Ascending aorta (tissue), 2 donors: ENCODE data around the gene NKRF. TPM values are rescaled to one million over a fixed set of nuclear protein-coding genes. Genes with fewer than 3 reads are reported as not detected.

ENCODE experiments used
- DNase-seq, 2 donors: peaks; one replicate each; pipeline ENCODE4 v3.0.0-alpha.2; 2019; ENCODE audit warnings: low spot score in 2 of 2
- H3K27ac ChIP-seq, 2 donors: fragments of 200-600 bp; sonication (generic); one replicate each; pipeline ENCODE4 v1.5.1; 2016 to 2017; ENCODE audit warnings: mild to moderate bottlenecking in 1 of 2
- H3K27me3 ChIP-seq: fragments of 200-600 bp; sonication (generic); one replicate; pipeline ENCODE4 v1.5.1; 2017
- H3K36me3 ChIP-seq, 2 donors: fragments of 200-600 bp; sonication (generic); one replicate each; pipeline ENCODE4 v1.5.1; 2016
- H3K4me1 ChIP-seq, 2 donors: fragments of 200-600 bp; sonication (generic); one replicate each; pipeline ENCODE4 v1.5.1; 2016 to 2017; ENCODE audit warnings: mild to moderate bottlenecking in 1 of 2
- H3K4me3 ChIP-seq, 2 donors: fragments of 200-600 bp; sonication (generic); one replicate each; pipeline ENCODE4 v1.5.1; 2016 to 2017; ENCODE audit warnings: mild to moderate bottlenecking in 1 of 2
- H3K9me3 ChIP-seq, 2 donors: fragments of 200-600 bp; sonication (generic); one replicate each; pipeline ENCODE4 v1.5.1; 2016
- CTCF ChIP-seq, 3 experiments: fragments of 200-600 bp in 2 of 3; fragments of 450-650 bp in 1 of 3; sonication (generic) in 2 of 3; IDR thresholded peaks; one replicate each; pipeline ENCODE4 v1.5.1; 2016 to 2019; ENCODE audit warnings: antibody characterized with exemption in 3 of 3, mild to moderate bottlenecking in 1 of 3, moderate library complexity in 1 of 3
- intact Hi-C: fragments of 100-400 bp; cut with DNase I; formaldehyde crosslinking; loops from one replicate; pipeline ENCODE4 v1.15.1; 2023
- total RNA-seq: library from RNA; depleted of rRNA; stranded (reverse); fragments of >200 nt; gene quantifications from one replicate; pipeline ENCODE4 v1.1.0, GENCODE V29; 2016

NKRF gene
- total RNA-seq, 1 donor from 2014 or later: 2.8 TPM

DNA sequence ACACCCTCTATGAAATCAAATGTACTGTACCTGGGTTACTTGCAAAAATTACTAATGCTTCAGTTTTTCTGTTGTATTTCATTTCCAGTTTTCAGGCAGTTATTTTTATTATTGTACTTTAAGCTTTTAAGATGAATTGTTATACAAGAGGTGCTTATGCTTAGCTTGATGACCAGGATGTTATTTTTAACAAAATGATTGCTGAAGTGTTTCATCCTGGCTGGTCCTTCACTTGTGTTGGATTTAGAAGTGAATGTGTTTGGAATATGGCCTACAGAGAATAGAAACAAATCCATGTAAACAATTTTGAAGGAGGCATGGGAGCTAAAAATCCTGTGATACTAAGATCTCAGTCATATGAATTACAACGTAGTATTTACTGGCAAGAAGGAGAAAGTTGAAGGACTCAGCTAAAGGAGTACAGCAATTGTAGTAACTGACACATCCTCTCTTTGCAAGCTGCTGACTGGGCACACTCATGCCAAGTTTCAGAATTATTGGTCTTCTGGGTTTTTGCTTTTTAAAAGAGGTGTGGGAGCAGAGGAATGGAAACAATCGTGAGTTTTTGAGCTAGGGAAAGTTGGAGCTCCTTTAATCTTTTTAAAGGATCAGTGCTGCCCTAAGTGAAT, 22.7 kb downstream of the NKRF start:
- Histone ChIP-seq H3K4me3 (no peak overlapping the region), H3K9me3 (no peaks in the 10 kb centered on the region), H3K27ac (no peak overlapping the region), H3K4me1 (no peaks in the 10 kb centered on the region), H3K36me3 (peaks cover 0 to 2% of the 10 kb centered on the region in 2 donors), H3K27me3 (no peaks in the 10 kb centered on the region)
- intact Hi-C loops: no loop called here
- no peak for TF ChIP-seq CTCF (IDR thresholded peaks at IDR 0.05)
- DNase-seq: no peak

GRCh38 chrX:119579414-119579813, 26.8 kb downstream of the NKRF start:
- Histone ChIP-seq H3K4me1 (peaks cover 0 to 2% of the 10 kb centered on the region in 2 donors), H3K27me3 (no peaks in the 10 kb centered on the region), H3K9me3 (no peaks in the 10 kb centered on the region), H3K27ac (no peak overlapping the region), H3K36me3 (no peaks in the 10 kb centered on the region), H3K4me3 (no peak overlapping the region)
- no peak for TF ChIP-seq CTCF (IDR thresholded peaks at IDR 0.05)
- intact Hi-C loops: loop anchor here (10.0 kb wide), 1 partner anchor 365 kb away; the partner anchor contains the start of gene NKAP
- DNase-seq: no peak

GRCh38 chrX:119574394-119575266, 31.6 kb downstream of the NKRF start, which contains the start of gene UBE2A:
Gene UBE2A, plus strand, starts transcription at chrX:119574563. Its CDS starts 149 bp downstream, at chrX:119574712.
- Histone ChIP-seq H3K9me3 (no peaks in the 10 kb centered on the region), H3K27me3 (no peaks in the 10 kb centered on the region), H3K4me3 (peak within 1 kb of the TSS; percentile 64 to 92), H3K4me1 (peaks cover 0 to 5% of the 10 kb centered on the region in 2 donors), H3K27ac (peak within 1 kb of the TSS; percentile 94 to 95), H3K36me3 (no peaks in the 10 kb centered on the region)
- intact Hi-C loops: loop anchor here (1.0 to 10.0 kb wide), 5 partner anchors 9 to 370 kb away; partner anchors contain the start of genes NKAP, RPL39, STEEP1 and UPF3B
- TF ChIP-seq CTCF (IDR thresholded peaks at IDR 0.05): peak; percentile 7 to 50 (median 30)
- peak; percentile 45 to 93 for DNase-seq

GRCh38 chrX:119573840-119574393, 32.3 kb downstream of the NKRF start:
- peak overlapping the region; percentile 64 to 92 for H3K4me3 ChIP-seq
- H3K36me3 ChIP-seq: no peaks in the 10 kb centered on the region
- DNase-seq: peak in 1 of 2 donors; percentile 73
- no peaks in the 10 kb centered on the region for H3K27me3 ChIP-seq
- TF ChIP-seq CTCF (IDR thresholded peaks at IDR 0.05): no peak
- H3K27ac ChIP-seq: peak overlapping the region; percentile 94 to 95
- intact Hi-C loops: loop anchor here (1.0 to 10.0 kb wide), 5 partner anchors 9 to 371 kb away; partner anchors contain the start of genes NKAP, RPL39, STEEP1 and UPF3B
- H3K9me3 ChIP-seq: no peaks in the 10 kb centered on the region
- H3K4me1 ChIP-seq: peaks cover 0 to 5% of the 10 kb centered on the region in 2 donors

DNA sequence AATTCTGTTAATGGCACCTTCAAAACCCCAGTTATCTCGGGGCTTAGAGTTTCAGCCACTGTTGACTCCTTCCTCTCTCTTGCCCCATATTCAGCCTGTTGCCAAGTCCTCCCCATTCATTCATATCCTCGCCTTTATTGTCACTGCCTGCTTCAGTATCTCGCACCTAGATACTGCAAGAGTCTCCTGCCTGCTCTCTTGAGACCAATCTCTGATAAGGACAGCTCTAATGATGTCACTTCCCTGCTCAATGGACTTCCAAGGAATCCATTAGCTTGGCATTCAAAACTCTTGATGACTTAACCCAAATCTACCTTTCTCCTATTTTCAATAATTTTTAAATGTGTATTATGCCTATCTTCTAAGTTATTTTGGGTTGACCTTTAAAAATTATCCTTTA, 33.0 kb downstream of the NKRF start:
- H3K9me3 ChIP-seq: no peaks in the 10 kb centered on the region
- peak overlapping the region; percentile 64 to 92 for H3K4me3 ChIP-seq
- no peak for TF ChIP-seq CTCF (IDR thresholded peaks at IDR 0.05)
- peak overlapping the region; percentile 29 to 94 for H3K27ac ChIP-seq
- intact Hi-C loops: loop anchor here (5.0 to 10.0 kb wide), 3 partner anchors 219 to 372 kb away; partner anchors contain the start of genes NKAP, RPL39 and UPF3B
- no peaks in the 10 kb centered on the region for H3K36me3 ChIP-seq
- H3K4me1 ChIP-seq: peaks cover 0 to 5% of the 10 kb centered on the region in 2 donors
- DNase-seq: no peak
- H3K27me3 ChIP-seq: no peaks in the 10 kb centered on the region
